PC-9 (cell line): ENCODE data around the gene SCAP.

Experiments used
- CTCF ChIP-seq: fragments of 200-600 bp; sonication (generic); conservative IDR thresholded peaks from 2 replicates; pipeline ENCODE4 v1.6.1; 2017; ENCODE audit warnings: mixed run types, antibody characterized with exemption, mild to moderate bottlenecking, moderate library complexity
- EZH2 ChIP-seq: fragments of 200-600 bp; sonication (generic); IDR thresholded peaks from 2 replicates; pipeline ENCODE4 v1.8.0; 2017; ENCODE audit warnings: antibody characterized with exemption, low read depth

- TF ChIP-seq CTCF (no peak), EZH2 (no peak)
Measured at GRCh38 chr3:47464588-47464987, 11.2 kb downstream of the SCAP start.
